ENCODE measurements around the gene FAM210B.
"Not testable (repeated sequence)": the region's sequence is repeated elsewhere in the genome, so short reads cannot be mapped to it uniquely, and the experiment has no call there.

GRCh38 chr20:56405356-56405755 lies 46.6 kb downstream of the FAM210B start:
- TF ChIP-seq POLR2A, CTCF, POLR2AphosphoS5 (IDR thresholded peaks at IDR 0.05): not testable (repeated sequence)
